ENCODE data around the gene ANXA6.
"Not testable (repeated sequence)": the region's sequence is repeated elsewhere in the genome, so short reads cannot be mapped to it uniquely, and the experiment has no call there.

The ANXA6 gene

GRCh38 chr5:151180291-151180690 is 22.7 kb upstream of the ANXA6 start:
- no peak for DNase-seq

- DNase-seq: no peak
Measured at GRCh38 chr5:151179489-151179840, 21.9 kb upstream of the ANXA6 start.

GRCh38 chr5:151178777-151179488 is 21.4 kb upstream of the ANXA6 start:
- DNase-seq: no peak

DNA sequence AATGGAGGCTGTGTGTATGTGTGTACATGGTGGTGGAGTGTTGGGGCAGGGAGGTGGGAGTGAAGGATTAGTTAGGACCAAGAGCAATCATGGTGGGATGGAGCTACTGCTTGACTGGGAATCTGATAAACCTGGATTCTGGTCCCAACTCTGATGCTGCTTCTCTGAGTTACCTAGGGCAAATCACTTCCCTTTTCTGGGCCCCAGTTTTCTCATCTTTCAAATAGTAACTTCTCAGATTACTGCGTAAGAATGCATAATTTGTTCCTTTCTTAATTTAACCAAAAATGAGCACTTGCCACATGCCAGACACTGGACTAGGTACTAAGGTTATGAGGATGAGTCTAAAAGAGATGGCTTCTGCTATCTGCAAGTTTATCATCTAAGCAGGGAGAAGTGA is 20.8 kb upstream of the ANXA6 start:
- no peak for DNase-seq

DNA sequence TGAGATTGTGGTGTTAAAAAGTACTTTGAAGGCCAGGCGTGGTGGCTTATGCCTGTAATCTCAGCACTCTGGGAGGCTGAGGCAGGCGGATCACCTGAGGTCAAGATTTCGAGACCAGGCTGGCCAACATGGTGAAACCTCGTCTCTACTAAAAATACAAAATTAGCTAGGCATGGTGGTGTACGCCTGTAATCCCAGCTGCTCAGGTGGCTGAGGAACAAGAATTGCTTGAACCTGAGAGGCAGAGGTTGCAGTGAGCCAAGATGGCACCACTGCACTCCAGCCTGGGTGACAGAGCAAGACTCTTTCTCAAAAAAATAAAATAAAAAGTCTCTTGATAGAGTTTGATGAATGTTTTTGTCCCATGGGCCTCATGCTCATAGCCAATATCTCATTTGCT is 18.7 kb upstream of the ANXA6 start:
- DNase-seq: not testable (repeated sequence)

DNA sequence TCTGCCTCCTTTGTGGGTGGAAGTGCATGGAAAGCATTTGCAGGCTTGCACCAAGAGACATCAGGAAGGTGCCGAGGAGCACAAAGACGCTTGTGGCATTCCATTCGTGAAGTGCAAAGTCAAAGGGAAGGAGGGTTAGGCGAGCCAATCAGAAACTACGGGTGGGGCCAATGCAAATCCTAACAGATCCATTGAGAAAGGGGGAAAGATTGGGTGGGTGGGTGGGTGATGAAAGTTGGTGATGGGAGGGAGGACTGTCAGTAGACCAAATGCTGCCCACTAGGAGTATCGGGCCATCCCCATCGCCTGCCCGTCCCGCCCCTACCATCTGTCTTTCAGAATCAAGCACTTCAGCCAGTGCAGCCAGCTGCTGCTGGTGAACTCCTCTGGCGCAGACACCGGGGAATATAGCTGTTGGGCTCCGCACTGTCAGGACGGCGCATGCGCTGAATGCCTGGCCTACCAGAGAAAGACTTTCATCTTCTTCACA is 17.1 kb upstream of the ANXA6 start:
- no peak for DNase-seq

- DNase-seq: no peak
Measured at GRCh38 chr5:151173711-151174611, 16.4 kb upstream of the ANXA6 start.

DNA sequence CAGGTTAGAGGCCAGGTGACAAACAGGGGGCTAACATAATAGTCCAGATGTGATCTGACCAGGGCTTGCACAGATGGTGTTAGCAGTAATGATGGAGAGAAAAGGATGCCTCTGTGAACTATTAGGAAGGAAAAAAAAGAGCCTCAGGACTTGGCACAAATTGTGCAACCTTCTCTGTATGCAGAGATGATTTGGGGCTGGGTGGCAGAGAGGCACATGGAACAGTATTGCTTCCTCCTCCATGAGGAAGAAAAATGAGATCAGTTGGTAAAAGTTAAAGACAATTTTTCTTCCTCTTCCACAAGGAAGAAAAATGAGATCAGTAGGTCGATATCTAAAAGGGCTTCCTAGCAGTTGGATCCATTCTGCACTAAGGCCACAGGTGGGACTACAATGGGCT is 13.9 kb upstream of the ANXA6 start:
- no peak for DNase-seq

GRCh38 chr5:151168602-151169344 is 11.2 kb upstream of the ANXA6 start:
- DNase-seq: no peak

GRCh38 chr5:151167022-151167421 is 9.4 kb upstream of the ANXA6 start:
- no peak for DNase-seq

GRCh38 chr5:151164687-151165392 is 7.3 kb upstream of the ANXA6 start:
- DNase-seq: peak; percentile 81

- DNase-seq: no peak
Measured at GRCh38 chr5:151162776-151163175, 5.2 kb upstream of the ANXA6 start.

DNA sequence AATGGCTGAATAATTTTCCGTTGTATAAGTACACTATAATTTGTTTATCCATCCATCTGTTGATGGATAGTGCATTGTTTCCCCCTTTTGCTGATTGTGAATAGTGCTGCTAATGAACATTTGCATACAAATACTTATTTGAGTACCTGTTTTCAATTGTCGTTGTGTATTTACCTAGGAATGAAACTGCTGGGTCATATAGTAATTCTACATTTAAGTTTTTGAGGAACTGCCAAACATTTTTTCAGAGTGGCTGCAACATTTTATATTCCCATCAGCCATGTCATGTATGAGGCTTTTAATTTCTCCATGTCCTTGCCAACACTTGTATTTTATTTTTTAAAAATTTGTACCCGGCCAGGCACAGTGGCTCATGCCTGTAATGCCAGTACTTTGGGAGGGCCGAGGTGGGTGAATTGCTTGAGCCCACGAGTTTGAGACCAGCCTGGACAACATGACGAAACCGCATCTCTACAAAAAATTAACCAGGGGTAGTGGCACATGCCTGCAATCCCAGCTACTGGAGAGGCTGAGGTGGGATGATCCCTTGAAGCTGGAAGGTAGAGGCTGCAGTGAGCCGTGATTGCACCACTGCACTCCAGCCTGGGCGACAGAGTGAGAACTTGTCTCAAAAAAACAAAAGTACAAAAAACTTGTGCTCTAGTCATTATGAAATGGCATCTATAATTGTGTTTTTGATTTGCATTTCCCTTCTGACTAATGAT is 2.2 kb upstream of the ANXA6 start:
- DNase-seq: no peak

GRCh38 chr5:151158287-151158661 is 695 bp upstream of the ANXA6 start:
- DNase-seq: no peak

DNA sequence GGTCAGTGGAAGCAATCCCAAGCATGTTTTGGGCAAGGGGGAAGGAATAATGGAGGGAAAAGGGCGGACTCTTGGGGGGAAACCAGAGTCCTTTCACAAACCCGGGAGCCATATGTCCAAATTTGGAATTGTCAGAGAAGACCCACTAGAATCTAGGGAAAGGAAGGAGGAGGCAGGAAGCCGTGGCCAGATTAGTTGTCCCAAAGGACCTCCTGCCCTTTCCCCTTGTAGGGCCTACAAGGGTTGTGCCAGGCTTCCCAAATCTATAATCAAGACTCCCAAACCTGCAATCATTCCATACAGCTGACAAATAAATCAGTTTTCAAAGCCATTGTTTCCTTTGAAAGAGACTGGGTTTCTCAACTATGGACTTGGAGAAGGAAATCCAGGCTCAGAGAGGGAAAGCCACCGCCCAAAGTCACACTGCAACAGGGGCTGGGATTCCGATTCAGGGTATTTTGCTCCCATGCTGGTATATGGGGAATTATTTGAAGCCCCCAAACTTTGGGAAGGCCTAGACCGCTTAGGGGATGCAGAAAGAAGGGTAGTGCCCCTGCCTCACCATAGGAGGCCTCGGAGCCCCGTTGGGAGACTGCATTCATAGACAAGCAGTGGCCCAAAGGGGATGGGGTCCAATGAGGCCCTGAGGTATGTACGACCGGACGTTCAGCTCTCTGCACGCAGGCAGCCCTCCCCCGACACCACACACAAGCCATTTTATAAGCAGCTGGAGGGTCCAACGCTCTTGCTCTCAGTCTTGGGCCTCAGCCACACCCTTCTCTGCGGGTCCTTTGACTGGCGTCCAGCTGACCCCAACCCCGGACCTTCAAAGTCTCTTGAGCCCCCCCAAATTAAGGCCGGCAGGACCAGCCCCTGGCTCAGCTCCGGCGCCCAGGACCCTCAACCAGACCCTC is 815 bp downstream of the ANXA6 start:
- DNase-seq: no peak

DNA sequence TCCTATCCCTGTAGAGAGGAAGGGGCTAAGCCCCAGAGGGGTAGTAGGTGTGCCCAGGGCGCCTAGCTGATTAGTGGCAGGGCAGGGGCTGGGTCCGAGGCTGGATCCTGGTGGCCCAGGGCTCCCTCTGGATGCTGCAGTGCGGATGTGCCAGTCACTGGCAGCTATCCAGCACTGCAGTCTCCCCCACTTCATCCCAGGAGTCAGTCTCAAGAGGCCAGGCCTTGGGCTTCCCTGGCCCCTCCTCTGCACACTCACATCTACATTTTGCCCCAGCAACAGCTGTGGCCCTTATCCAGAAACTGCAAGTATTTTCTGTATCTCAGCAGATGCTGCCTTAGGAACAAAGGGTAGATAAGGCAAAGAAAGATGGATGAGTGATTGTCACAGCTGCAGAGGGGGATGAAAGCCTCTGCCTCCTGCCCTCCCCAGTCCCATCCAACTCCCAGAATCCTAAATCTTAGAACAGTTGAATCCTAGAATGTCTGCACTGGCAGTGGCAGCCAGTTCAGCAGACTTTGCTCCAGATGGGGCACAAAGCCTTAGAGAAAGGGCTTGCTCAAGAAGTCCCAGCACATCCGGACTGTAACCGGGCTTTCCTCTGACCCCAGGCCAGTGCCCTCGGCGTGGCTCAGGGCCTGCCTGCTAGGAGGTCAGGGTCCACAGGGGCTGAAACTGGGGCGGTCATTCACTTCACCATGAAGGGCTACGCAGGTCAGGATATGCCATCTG is 1.6 kb downstream of the ANXA6 start:
- no peak for DNase-seq

DNA sequence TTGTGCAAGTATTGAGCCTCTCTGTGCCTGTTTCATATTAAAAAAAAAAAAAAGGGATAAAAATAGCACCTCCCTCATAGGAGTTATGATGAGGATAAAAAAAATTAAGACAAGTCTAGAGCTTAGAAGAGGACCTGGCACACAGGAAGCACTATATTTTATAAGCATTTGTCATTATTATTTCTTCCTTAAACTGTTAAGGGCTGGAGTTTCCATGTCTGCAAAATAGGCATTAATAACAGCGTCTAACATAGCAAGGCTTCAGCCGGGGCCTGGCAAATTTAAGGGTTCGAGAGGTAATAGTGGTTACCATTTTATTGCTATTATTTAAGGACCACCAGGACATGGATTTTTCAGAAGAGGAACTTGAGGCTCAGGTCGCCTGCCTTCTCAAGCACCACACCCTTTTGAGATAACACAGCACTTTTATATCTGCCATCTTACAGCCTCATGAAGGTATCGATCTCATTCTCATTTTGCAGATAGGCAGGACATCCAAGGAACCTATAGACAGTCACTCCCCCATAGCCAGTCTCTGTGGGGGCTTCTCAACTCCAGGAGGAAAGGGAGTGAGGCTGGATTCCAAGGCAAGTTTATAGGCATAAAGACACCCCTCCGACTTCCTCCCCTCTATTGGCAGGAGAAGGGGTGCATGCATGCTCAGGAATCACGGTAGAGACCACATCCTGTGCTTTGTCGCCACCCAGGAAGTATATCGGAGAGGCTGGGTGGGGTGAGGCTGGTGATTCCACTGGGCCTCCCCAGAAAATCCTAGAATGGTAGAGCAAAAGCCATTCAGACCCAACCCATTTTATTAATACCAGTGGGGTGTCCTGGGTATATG is 2.4 kb downstream of the ANXA6 start:
- DNase-seq: peak; percentile 35

GRCh38 chr5:151153766-151154272 is 3.8 kb downstream of the ANXA6 start:
- no peak for DNase-seq

DNA sequence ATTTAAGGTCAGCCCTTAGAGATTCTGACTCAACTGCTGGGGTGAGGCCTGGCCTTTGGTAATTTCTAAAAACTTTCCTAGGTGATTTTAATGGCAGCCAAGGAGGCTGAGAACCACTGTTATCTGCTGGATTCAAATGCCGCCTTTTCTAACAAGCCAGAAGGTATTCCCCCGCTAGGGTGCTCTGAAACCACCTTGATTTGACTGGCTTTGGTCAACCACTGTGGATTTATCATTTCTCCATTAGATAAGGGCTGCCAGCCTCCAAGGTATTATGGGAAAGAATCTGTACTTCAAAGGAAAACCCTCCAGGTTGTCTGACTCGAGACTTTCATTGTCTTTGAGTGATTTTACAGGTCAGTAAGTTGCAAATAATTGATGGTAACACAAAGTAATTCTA is 4.3 kb downstream of the ANXA6 start:
- no peak for DNase-seq

Measured in activated CD4-positive, alpha-beta T cell treated with anti-CD3 and anti-CD28 coated beads, Interleukin-2, amount 50 U/mL, for 1 hour (primary cell).